ENCODE results near the gene NOC2L. TPM values are rescaled to one million over a fixed set of nuclear protein-coding genes. Genes with fewer than 3 reads are reported as not detected.

The NOC2L gene
- total and polyA plus RNA-seq, 9 of the 15 experiments (the other 6 are each of a cell fraction or from before 2014, with no cell fraction given), result 4.0 to 410 (median 200) TPM

GRCh38 chr1:1000357-1001056 is 41.5 kb upstream of the NOC2L start (continued):
- TF ChIP-seq IRF9 (tag; IDR thresholded peaks at IDR 0.05) (peak; percentile 39; the same call in 1 of the 2 replicates), ZNF518B (CRISPR knock-in tag; IDR thresholded peaks at IDR 0.05) (no peak), CREBBP (IDR thresholded peaks at IDR 0.05; ENCODE audit: low read depth, low read length) (no peak), LCOR (CRISPR knock-in tag; IDR thresholded peaks at IDR 0.05) (peak; percentile 95), SMARCA4 (IDR thresholded peaks at IDR 0.05) (0 out of 2 replicates have a peak, but pooled peaks have one; percentile 14), ZNF589 (CRISPR knock-in tag; IDR thresholded peaks at IDR 0.05; ENCODE audit: low read depth) (peak; percentile 50; the same call in 1 of the 2 replicates), EP300 (IDR thresholded peaks at IDR 0.05; ENCODE audit: low read length) (peak; percentile 18; the same call in 1 of the 2 replicates), MECOM (CRISPR knock-in tag; IDR thresholded peaks at IDR 0.05) (peak; percentile 61; the same call in 1 of the 2 replicates), ZNF699 (CRISPR knock-in tag; IDR thresholded peaks at IDR 0.05; ENCODE audit: insufficient replicate concordance) (no peak), BMI1 (IDR thresholded peaks at IDR 0.05; ENCODE audit: low read length) (no peak), E4F1 (CRISPR knock-in tag; IDR thresholded peaks at IDR 0.05; ENCODE audit: borderline replicate concordance) (no peak), POLR2H (tag; IDR thresholded peaks at IDR 0.05; ENCODE audit: low read depth) (no peak), IRF1 (CRISPR knock-in tag; IDR thresholded peaks at IDR 0.05; ENCODE audit: borderline replicate concordance) (0 out of 2 replicates have a peak, but pooled peaks have one; percentile 68), MCM7 (IDR thresholded peaks at IDR 0.05) (no peak), ELK3 (CRISPR knock-in tag; IDR thresholded peaks at IDR 0.05) (no peak), SRSF3 (IDR thresholded peaks at IDR 0.05; ENCODE audit: insufficient read depth, low read length) (0 out of 2 replicates have a peak, but pooled peaks have one; percentile 86), PHF21A (IDR thresholded peaks at IDR 0.05; ENCODE audit: borderline replicate concordance, low read depth) (0 out of 2 replicates have a peak, but pooled peaks have one; percentile 15), TEAD4 (IDR thresholded peaks at IDR 0.05; ENCODE audit: low read length) (peak; percentile 48), TEAD4 (CRISPR knock-in tag; IDR thresholded peaks at IDR 0.05; ENCODE audit: borderline replicate concordance) (peak; percentile 96; the same call in 1 of the 2 replicates)
